RKO (cell line): ENCODE measurements around the gene CFAP99.
A peak's percentile ranks its signal among the peaks of the same experiment; 100 is the strongest.
"Not testable (repeated sequence)": the region's sequence is repeated elsewhere in the genome, so short reads cannot be mapped to it uniquely, and the experiment has no call there.

Experiments used
- DNase-seq: peaks from one replicate; pipeline ENCODE4 v3.0.0-alpha.2; 2016; ENCODE audit warnings: low spot score

CFAP99 gene

DNA sequence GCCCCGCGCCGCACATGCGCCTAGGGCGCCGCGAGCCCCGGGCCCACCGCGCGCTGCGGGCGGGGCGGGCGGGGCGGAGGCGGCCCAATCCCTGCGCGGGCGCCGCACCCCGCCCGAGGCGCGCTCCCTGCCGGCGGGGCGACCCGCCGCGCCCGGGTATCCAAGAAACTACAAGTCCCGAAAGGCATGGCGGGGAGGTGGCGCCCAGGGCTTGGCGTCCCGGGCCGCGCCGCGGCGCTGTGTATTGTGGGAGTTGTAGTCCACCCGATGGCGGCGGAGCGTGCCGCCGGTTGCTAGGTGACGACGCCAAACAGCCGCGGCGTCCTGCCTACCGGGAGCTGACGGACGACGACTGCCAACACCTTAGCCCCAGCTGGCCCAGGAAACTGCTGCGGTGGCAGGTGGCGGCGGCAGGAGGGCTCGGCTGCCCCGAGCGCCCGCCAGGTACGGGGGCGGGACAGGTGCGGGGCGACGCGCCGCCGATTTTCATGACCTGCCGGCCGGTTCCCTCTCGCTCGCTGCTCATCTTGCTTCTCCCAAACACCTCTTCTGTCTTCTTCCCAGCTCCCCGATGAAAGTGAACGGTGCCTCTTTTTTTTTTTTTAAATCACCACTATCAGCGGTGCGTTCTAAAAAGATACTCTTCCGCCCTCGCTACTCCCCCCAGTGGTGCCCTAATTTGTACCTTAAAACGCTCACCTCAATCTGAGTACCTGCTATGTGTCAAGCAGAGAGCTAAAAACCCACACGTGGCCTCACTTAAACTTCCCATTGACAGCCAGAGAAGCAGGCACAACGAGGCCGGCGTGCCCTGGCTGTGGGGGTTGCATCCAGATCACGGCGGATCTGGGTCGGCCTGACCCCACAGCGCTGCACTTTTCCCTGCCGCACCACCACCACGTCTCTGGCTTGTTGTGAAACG is at the start of gene CFAP99:
Gene CFAP99, plus strand, starts transcription at position 306 of the 922 bp plus-strand sequence.
- peak; percentile 96 for DNase-seq

- DNase-seq, result no peak
These were observed 48.0 kb upstream of the CFAP99 start for GRCh38 chr4:2370597-2371320.

- DNase-seq, result no peak
These were observed 46.8 kb upstream of the CFAP99 start for GRCh38 chr4:2371765-2372487.

DNA sequence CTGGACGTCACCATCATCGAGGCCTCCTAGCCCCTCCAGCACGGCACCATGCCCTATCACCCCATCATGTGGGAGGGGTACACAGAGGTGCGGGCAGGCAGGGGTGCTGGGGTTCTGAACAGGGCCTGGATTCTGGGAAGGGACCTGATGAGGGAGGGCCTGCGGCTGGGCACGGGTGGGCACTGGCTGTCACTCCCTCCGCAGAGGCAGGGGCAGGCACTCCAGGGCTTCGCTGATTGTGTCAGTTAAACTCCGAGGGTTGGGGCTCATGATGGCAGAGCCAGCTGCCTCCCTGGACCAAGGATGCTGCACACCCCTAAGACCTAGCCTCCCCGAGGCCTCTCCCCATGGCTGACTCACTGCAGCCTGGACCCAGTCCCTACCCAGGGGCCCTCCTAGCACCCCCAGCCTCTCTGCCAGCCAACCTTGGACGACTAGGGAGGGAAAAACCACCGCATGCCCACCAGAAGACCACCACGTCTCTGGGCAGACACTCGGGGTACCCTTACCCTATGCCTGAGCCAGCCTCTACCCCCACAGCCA is 46.2 kb upstream of the CFAP99 start:
- no peak for DNase-seq

- DNase-seq, result no peak
These were observed 45.2 kb upstream of the CFAP99 start for GRCh38 chr4:2373532-2373931.

- no peak for DNase-seq
These were observed 43.3 kb upstream of the CFAP99 start for GRCh38 chr4:2375427-2375826.

- DNase-seq, result no peak
These were observed 41.5 kb upstream of the CFAP99 start for GRCh38 chr4:2377241-2377640.

GRCh38 chr4:2378401-2378800 is 40.4 kb upstream of the CFAP99 start:
- DNase-seq, result no peak

DNA sequence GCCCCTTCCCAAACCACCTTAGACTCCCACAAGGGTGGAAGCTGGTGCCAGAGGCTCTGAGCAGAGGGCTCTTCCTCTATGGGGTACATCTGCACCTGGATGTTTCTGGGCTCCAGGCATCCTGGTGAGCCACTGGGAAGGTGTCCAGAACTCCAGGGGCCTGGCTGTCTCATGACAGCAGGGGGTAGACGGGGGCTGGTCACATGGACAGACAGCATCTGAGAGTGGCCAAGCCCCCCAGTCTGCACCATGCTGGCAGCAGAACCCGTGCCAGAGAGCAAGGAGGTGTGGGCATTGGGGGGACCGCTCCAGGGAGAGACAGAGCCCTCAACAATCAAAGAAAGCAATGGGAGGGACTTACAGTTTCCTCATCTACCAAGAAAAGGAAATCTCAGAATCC is 39.9 kb upstream of the CFAP99 start:
- no peak for DNase-seq

- DNase-seq, result not testable (repeated sequence)
These were observed 38.2 kb upstream of the CFAP99 start for GRCh38 chr4:2380589-2380988.

- not testable (repeated sequence) for DNase-seq
These were observed 36.0 kb upstream of the CFAP99 start for GRCh38 chr4:2382769-2383202.

DNA sequence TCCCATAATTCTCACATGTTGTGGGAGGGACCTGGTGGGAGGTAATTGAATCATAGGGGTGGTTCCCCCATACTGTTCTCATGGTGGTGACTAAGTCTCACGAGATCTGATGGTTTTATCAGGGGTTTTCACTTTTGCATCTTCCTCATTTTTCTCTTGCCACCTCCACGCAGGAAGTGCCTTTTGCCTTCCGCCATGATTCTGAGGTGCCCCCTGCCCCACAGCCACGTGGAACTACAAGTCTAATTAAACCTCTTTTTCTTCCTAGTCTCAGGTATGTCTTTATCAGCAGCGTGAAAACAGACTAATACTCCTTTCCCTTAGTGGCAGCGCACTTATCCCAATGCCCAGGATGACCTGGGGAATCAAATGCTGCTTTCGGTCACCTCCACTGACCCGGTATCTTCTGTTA is 35.5 kb upstream of the CFAP99 start:
- DNase-seq, result not testable (repeated sequence)

DNA sequence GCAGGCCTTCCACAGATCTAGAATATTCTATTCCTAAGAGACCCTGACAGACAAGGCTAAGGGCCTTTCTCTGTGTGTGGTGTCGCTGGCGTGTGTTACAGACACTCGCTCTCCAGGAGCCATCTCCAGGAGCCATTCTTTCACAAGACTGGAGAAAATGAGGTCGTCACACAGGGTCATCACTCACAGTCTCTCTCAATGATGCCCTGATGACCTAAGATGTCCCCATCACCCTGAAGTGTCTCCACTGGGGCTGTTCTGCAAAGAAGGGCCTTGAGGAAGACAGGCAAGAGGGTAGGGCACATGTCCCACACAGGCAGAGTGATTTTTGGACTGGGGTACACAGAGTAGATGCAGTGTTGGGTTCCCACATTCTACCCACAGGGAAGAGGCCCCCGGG is 35.0 kb upstream of the CFAP99 start:
- DNase-seq, result no peak

DNA sequence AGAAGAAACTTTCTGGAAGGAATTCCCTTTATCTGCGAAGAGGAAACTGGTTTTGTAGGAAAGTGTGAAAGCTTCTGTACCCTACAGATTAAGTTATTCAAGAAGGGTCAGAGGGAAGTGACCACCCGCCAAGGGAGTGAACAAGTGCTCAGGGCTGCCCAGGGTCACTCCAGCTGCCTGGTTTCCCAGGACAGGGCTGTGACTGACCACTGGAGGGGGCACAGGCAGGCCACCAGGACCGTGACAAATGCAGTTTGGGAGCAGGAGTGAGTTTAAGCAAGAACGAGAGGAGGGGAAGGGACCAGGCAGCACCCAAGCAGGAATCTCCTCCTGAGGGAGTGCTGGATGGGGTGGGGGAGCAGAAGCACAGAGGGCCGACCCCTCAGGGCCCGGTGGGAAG is 34.5 kb upstream of the CFAP99 start:
- no peak for DNase-seq

GRCh38 chr4:2385516-2385915 is 33.2 kb upstream of the CFAP99 start:
- DNase-seq, result no peak

DNA sequence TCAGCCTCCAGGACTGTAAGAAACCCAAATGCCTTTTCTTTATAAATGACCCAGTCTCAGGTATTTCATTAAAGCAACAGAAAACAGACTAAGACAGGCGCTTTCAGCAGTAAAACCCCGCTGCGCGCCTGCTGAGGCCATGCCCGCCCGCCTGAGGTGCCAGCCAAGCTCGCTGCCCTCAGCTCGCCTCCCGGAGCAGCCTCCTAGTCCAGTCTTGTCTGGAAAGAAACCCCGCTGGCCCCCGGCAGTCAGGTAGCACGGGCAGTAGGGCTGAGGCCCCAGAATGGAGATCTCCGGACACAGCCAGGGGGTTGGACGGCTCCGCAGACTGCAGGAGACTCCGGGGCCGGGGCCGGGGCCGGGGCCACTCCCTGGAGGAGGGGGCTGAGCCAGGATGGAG is 32.0 kb upstream of the CFAP99 start:
- DNase-seq, result no peak

- no peak for DNase-seq
These were observed 31.5 kb upstream of the CFAP99 start for GRCh38 chr4:2387218-2387617.

- no peak for DNase-seq
These were observed 30.9 kb upstream of the CFAP99 start for GRCh38 chr4:2387829-2388228.

- no peak for DNase-seq
These were observed 30.1 kb upstream of the CFAP99 start for GRCh38 chr4:2388429-2389182.

DNA sequence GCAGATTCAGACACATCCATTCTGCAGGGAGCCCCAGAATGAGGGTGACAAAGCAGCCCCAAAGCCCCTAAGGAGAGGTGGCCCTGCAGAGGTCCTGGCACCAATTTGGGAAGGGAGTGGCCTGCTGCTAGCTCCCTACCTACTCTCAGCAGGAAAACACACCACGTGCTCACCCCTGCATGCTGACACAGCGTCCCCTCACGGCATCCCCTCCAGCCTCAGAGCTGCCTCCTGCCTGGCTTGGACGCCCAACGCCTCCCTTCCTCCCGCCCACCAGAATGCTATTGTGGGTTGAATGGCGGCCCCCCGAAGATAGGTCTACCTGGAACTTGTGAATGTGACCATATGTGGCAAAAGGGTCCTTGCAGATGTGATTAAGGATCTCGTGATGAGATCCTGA is 29.1 kb upstream of the CFAP99 start:
- no peak for DNase-seq

- DNase-seq, result no peak
These were observed 28.6 kb upstream of the CFAP99 start for GRCh38 chr4:2390146-2390545.
